ENCODE data around the gene PPP1CC.

- no peak for TF ChIP-seq POLR2A (IDR thresholded peaks at IDR 0.05; ENCODE audit: low read length)
- TF ChIP-seq GATA1 (IDR thresholded peaks at IDR 0.05; ENCODE audit: low read depth, low read length): no peak
Measured at GRCh38 chr12:110785240-110785639, 42.5 kb upstream of the PPP1CC start.
